ENCODE results near the gene DHX38. TPM values are rescaled to one million over a fixed set of nuclear protein-coding genes. Genes with fewer than 3 reads are reported as not detected.

The DHX38 gene
- total and polyA plus RNA-seq, 2 of the 13 experiments (the other 11 are each of a cell fraction or from before 2014, with no cell fraction given): 54.4 to 85.9 TPM

- no peak for TF ChIP-seq UBTF (CRISPR knock-in tag; IDR thresholded peaks at IDR 0.05)
- no peak for TF ChIP-seq ATF2 (CRISPR knock-in tag; IDR thresholded peaks at IDR 0.05)
- no peak for TF ChIP-seq RNF219 (CRISPR knock-in tag; IDR thresholded peaks at IDR 0.05)
- TF ChIP-seq ZNF331 (CRISPR knock-in tag; IDR thresholded peaks at IDR 0.05): 0 out of 2 replicates have a peak, but pooled peaks have one; percentile 19
- no peak for TF ChIP-seq ZFP82 (CRISPR knock-in tag; IDR thresholded peaks at IDR 0.05; ENCODE audit: borderline replicate concordance)
- no peak for TF ChIP-seq IRX3 (CRISPR knock-in tag; IDR thresholded peaks at IDR 0.05; ENCODE audit: borderline replicate concordance, low read depth)
- TF ChIP-seq CENPX (CRISPR knock-in tag; IDR thresholded peaks at IDR 0.05): no peak
- no peak for TF ChIP-seq TOE1 (CRISPR knock-in tag; IDR thresholded peaks at IDR 0.05)
- peak; percentile 85 for TF ChIP-seq CTCF (CRISPR knock-in tag; IDR thresholded peaks at IDR 0.05)
- no peak for TF ChIP-seq ZNF432 (CRISPR knock-in tag; IDR thresholded peaks at IDR 0.05; ENCODE audit: borderline replicate concordance)
- no peak for TF ChIP-seq SIN3A (IDR thresholded peaks at IDR 0.05; ENCODE audit: borderline replicate concordance, low read depth, low read length)
- TF ChIP-seq MYC (CRISPR knock-in tag; IDR thresholded peaks at IDR 0.05; ENCODE audit: borderline replicate concordance): no peak
- peak; percentile 94 for TF ChIP-seq SMC3 (IDR thresholded peaks at IDR 0.05; ENCODE audit: low read length)
- TF ChIP-seq ZNF562 (CRISPR knock-in tag; IDR thresholded peaks at IDR 0.05; ENCODE audit: borderline replicate concordance): no peak
- TF ChIP-seq ZNF10 (CRISPR knock-in tag; IDR thresholded peaks at IDR 0.05; ENCODE audit: borderline replicate concordance, low read depth): no peak
- TF ChIP-seq ZSCAN29 (CRISPR knock-in tag; conservative IDR thresholded peaks at IDR 0.05): no peak
- no peak for TF ChIP-seq SKIL (CRISPR knock-in tag; IDR thresholded peaks at IDR 0.05; ENCODE audit: borderline replicate concordance)
- TF ChIP-seq NFE2L2 (IDR thresholded peaks at IDR 0.05; ENCODE audit: low read length): 0 out of 2 replicates have a peak, but pooled peaks have one; percentile 9
Observed at GRCh38 chr16:72066747-72067146, 26.9 kb upstream of the DHX38 start (continued).
